ENCODE results near the gene MED27. TPM values are rescaled to one million over a fixed set of nuclear protein-coding genes. Genes with fewer than 3 reads are reported as not detected.
"Not testable (repeated sequence)": the region's sequence is repeated elsewhere in the genome, so short reads cannot be mapped to it uniquely, and the experiment has no call there.

The MED27 gene
- total RNA-seq, 1 donor from 2014 or later, result 27.3 TPM

- intact Hi-C loops (cut with micrococcal nuclease), result loop anchor here (2.0 to 5.0 kb wide), 2 partner anchors 593 to 799 kb away; partner anchors contain the start of genes AK8, GTF3C4 and SPACA9
Measured at GRCh38 chr9:132077881-132078698, 1.6 kb downstream of the MED27 start.

DNA sequence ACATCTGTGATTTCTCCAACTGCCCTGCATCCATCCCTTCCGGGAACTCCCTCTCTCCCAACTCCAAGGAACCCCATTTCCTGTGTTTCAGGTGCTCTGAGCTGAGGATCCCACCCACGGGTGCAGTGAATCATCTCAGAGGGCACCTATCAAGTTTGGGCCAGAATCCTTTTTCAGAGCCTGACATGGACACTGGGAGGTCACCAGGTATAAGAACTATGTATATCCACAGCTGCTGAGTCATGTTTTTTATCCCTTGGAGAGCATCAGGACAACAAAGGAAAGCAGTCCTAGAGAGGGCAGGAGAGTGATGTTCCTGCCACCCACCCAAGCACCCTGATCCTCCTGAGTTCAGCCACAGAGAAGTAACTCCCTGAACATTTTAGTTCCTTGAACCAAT is 3.8 kb downstream of the MED27 start:
- intact Hi-C loops (cut with micrococcal nuclease), result loop anchor here (5.0 kb wide), 1 partner anchor 801 kb away; the partner anchor contains the start of genes AK8 and SPACA9

DNA sequence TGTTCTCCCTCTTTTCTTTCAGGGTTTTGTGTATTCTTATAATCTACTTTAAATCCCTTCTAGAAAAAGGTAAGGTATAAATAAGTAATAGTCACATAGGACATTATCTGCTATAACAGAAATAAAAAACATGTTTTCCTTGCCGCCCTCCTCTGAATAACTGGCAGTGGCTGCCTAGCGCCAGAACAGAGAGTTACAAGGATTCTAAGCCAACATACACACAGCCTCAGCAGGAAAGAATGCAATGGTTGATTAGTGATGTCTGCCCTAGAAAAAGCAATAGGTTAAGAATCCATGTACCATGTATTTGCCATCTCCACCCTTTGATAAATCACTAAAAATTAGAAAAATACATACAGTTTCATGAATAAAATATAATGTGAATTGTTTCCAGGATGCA is 4.9 kb downstream of the MED27 start:
- intact Hi-C loops (cut with micrococcal nuclease), result loop anchor here (5.0 kb wide), 1 partner anchor 803 kb away; the partner anchor contains the start of genes AK8 and SPACA9

GRCh38 chr9:132071847-132072507 is 7.7 kb downstream of the MED27 start:
- intact Hi-C loops (cut with micrococcal nuclease), result no loop called here

GRCh38 chr9:132069046-132069898 is 10.4 kb downstream of the MED27 start:
- intact Hi-C loops (cut with micrococcal nuclease), result no loop called here

DNA sequence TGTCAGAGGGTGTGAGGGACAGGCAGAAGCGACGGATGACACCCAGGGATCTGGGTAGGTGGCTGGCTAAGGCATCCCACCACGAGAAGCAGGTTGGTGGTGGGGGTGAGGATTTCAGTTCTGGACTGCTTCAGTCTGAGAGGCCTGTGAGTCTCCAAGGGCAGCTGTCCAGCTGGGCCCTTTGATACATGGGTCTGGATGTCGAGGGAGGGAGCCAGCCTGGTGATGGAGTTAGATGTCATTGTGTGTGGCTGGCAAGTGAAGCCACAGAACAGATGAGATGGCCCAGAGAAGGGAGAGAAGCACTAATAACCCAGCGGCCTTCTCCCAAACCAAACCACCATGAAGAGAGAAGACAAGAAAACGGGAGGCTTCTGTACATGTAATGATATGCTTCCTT is 11.1 kb downstream of the MED27 start:
- intact Hi-C loops (cut with micrococcal nuclease), result no loop called here

- intact Hi-C loops (cut with micrococcal nuclease), result no loop called here
Measured at GRCh38 chr9:132066511-132066910, 13.2 kb downstream of the MED27 start.

GRCh38 chr9:132066057-132066456 is 13.6 kb downstream of the MED27 start:
- intact Hi-C loops (cut with micrococcal nuclease), result no loop called here

- intact Hi-C loops (cut with micrococcal nuclease), result no loop called here
Measured at GRCh38 chr9:132063281-132063680, 16.4 kb downstream of the MED27 start.

GRCh38 chr9:132062806-132063205 is 16.9 kb downstream of the MED27 start:
- intact Hi-C loops (cut with micrococcal nuclease), result no loop called here

DNA sequence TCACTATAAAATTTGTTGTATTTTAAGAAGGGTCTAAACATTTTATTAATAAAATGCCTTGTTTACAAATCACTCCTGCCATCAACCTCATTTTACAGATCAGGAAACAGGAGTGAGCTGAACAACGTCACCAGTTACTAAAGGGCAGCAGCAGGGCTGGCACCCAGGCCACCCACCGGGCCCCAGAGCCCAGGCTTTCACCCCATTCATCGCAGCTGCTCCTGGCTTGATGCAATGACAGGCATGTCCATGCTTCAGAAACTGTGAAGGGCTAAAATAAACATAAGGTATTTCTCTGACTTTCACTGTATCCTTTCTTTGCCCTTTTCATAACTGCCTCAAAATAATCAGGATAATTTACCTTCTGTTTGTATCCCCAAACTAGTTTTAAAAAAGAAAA is 18.1 kb downstream of the MED27 start:
- intact Hi-C loops (cut with micrococcal nuclease), result no loop called here

DNA sequence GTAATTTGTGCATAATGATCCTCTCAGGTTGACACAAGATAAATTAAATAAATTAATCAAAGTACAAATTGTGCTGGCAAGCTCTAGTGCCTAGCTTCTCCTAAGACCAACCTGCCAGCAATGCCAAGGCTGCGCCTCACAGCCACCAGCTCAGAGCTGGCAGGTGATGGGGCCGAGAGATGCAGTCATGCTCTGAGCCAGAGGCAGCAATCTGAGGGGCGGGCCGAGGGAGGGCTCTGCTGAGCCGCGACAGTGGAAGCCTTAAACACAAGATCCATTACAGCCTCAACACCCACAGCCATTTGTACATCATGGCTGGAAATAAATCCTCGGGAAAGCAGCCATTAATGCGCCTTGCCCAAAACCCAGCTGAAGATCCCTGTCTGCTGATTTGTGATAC is 20.3 kb downstream of the MED27 start:
- intact Hi-C loops (cut with micrococcal nuclease), result no loop called here

DNA sequence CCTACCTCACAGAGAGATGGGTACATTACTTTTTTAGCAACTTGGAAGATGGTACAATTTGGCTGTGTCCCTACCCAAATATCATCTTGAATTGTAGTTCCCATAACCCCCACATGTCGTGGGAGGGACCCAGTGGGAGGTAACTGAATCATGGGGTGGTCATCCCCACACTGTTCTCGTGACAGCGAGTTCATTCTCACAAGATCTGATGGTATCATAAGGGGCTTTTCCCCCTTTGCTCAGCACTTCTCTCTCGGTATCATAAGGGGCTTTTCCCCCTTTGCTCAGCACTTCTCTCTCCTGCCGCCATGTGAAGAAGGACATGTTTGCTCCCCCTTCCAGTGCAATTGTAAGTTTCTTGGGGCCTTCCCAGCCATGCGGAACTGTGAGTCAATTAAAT is 21.4 kb downstream of the MED27 start:
- intact Hi-C loops (cut with micrococcal nuclease), result not testable (repeated sequence)

- intact Hi-C loops (cut with micrococcal nuclease), result no loop called here
Measured at GRCh38 chr9:132056717-132057560, 22.7 kb downstream of the MED27 start.

DNA sequence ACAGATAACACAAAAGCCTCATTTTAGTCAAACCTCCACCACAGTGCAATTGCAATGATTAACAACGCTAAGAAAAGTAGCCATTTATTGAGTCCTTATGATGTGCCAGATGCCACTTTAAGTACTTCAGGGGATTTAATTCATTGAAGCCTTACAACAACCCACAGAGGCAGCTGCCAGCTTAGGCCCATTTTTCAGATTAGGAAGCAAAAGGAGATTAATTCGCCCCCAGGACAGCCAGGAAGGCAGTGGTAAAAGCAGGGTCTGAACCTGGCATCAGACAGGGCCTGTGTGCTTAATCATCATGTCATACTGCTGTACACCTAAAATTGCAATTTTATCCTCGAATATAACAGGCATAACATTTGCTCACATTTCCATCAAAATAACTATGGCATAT is 23.9 kb downstream of the MED27 start:
- intact Hi-C loops (cut with micrococcal nuclease), result no loop called here

- intact Hi-C loops (cut with micrococcal nuclease), result no loop called here
Measured at GRCh38 chr9:132054024-132054423, 25.6 kb downstream of the MED27 start.

DNA sequence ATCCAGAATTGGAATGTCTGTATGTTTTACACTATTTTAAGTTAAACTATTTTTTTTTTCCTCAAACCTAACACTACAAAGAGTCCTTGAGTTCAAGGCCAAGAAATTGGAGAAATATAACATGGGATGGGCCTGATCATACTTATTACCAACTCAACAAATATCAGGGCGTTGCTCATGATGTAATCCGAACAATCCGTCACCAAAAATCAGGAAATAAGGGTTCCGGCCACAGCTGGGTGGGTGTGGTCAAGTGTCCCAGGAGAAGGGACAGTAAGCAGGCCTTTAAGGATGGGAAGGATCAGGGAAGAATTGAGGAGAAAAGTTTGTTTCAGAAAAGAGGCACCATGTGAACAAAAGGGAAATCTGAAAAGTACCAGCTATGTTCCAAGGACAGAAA is 29.8 kb downstream of the MED27 start:
- intact Hi-C loops (cut with micrococcal nuclease), result no loop called here

GRCh38 chr9:132049323-132049882 is 30.3 kb downstream of the MED27 start:
- intact Hi-C loops (cut with micrococcal nuclease), result no loop called here

- intact Hi-C loops (cut with micrococcal nuclease), result no loop called here
Measured at GRCh38 chr9:132048201-132048600, 31.5 kb downstream of the MED27 start.

- intact Hi-C loops (cut with micrococcal nuclease), result no loop called here
Measured at GRCh38 chr9:132046456-132046855, 33.2 kb downstream of the MED27 start.

Data from T-helper 2 cell treated with Interferon-gamma antibody and Interleukin-4, amounts not matched to agents 100 ng/mL and 5 ng/mL, for 36 hours (primary cell).